Epithelial cell of proximal tubule (primary cell): Measurements from ENCODE around the gene LCLAT1. TPM values are rescaled to one million over a fixed set of nuclear protein-coding genes. Genes with fewer than 3 reads are reported as not detected.

ENCODE experiments used
- DNase-seq: peaks from one replicate; pipeline ENCODE4 v3.0.0-alpha.2; 2011; ENCODE audit warnings: low read depth
- H3K4me3 ChIP-seq: 2 replicates; pipeline ENCODE4 v1.5.1; 2011; ENCODE audit warnings: low read depth, mild to moderate bottlenecking, low read length
- total RNA-seq: library from RNA; depleted of rRNA; stranded (reverse); fragments of >200 nt; gene quantifications from 2 replicates; pipeline ENCODE4 v1.2.3, GENCODE V29; 2015
- TF ChIP-seq, protein P1 (sequence below): conservative IDR thresholded peaks from 2 replicates; pipeline ENCODE4 v1.5.1; 2012; ENCODE audit warnings: low read depth, mild to moderate bottlenecking, low read length

The LCLAT1 gene
- total RNA-seq, 1 donor from 2014 or later = 13.4 TPM

DNA sequence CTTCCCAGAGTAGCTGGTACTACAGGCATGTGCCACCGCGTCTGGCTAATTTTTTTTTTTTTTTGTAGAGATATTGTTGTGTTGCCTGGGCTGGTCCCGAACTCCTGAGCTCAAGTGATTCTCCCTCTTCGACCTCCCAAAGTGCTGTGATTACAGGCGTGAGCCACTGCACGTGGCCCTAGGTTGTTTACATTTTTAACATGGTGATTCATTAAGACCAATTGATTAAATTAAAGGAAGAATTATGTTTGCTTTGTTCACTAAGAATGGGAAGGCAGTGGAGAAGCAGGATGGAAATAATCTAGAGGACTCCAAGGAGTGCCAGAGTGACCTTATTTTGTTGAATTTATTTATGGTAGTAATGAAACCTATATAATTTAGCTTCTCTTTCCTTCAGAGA, 7.5 kb downstream of the LCLAT1 start:
- DNase-seq = no peak
- TF ChIP-seq, protein P1, sequence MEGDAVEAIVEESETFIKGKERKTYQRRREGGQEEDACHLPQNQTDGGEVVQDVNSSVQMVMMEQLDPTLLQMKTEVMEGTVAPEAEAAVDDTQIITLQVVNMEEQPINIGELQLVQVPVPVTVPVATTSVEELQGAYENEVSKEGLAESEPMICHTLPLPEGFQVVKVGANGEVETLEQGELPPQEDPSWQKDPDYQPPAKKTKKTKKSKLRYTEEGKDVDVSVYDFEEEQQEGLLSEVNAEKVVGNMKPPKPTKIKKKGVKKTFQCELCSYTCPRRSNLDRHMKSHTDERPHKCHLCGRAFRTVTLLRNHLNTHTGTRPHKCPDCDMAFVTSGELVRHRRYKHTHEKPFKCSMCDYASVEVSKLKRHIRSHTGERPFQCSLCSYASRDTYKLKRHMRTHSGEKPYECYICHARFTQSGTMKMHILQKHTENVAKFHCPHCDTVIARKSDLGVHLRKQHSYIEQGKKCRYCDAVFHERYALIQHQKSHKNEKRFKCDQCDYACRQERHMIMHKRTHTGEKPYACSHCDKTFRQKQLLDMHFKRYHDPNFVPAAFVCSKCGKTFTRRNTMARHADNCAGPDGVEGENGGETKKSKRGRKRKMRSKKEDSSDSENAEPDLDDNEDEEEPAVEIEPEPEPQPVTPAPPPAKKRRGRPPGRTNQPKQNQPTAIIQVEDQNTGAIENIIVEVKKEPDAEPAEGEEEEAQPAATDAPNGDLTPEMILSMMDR = no peak
- no peak overlapping the region for H3K4me3 ChIP-seq

DNA sequence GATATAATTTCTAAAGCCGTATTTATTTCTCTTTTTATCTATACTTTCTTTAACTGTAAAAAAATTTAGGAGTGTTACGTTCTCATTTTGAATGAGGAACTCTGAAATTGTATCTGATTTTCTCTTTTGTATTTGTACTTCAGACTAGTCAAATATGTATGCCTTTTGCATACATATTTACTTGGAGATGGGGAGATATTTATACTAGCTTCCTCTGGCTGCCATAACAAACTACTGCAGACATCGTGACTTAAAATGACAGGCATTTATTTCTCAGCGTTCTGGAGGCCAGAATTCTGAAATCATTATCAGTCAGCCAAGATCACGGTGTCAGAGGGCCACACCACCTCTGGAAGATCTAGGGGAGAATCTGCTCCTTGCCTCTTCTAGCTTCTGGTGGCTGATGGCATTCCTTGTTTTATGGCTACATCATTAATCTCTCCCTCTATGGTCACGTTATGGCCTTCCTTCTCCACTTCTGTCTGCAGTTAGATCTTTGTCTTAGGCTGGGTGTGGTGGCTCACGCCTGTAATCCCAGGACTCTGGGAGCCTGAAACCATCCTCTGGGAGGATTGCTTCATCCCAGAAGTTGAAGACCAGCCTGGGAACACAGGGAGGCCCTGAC, 8.2 kb downstream of the LCLAT1 start:
- no peak for DNase-seq
- TF ChIP-seq, protein P1 = no peak
- no peak overlapping the region for H3K4me3 ChIP-seq

DNA sequence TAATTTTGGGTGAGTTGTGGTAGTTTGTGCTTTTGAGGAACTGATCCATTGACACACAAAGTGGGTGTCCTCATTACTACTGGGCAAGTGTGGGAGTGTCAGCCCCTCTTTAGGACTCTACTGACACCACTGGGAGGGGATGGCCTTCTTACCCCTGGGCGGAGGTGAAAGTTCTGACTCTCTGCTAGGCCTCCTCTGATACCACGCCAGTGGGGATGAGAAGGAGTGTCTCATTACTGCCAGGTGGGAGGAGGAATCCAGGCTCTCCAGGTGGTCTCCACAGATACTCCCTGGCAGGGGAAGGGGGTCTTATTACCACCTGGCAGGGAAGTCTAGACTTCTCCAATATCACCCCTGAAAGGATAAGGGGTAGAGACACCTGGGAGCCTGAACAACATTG, 9.1 kb downstream of the LCLAT1 start:
- H3K4me3 ChIP-seq = no peak overlapping the region
- TF ChIP-seq, protein P1 = no peak
- no peak for DNase-seq

GRCh38 chr2:30456579-30456978, 9.5 kb downstream of the LCLAT1 start:
- no peak for DNase-seq
- no peak overlapping the region for H3K4me3 ChIP-seq
- TF ChIP-seq, protein P1 = no peak

- no peak overlapping the region for H3K4me3 ChIP-seq
- no peak for DNase-seq
- TF ChIP-seq, protein P1 = no peak
Observed at GRCh38 chr2:30457296-30457695, 10.2 kb downstream of the LCLAT1 start.

GRCh38 chr2:30459140-30459539, 12.1 kb downstream of the LCLAT1 start:
- no peak for DNase-seq
- TF ChIP-seq, protein P1 = no peak
- H3K4me3 ChIP-seq = no peak overlapping the region
